ENCODE measurements around the gene LMX1A.

Gene LMX1A

GRCh38 chr1:165395901-165396300 lies 39.4 kb upstream of the LMX1A start:
- TF ChIP-seq FOXM1 (IDR thresholded peaks at IDR 0.05; ENCODE audit: borderline replicate concordance, low read depth) (no peak), TAF1 (IDR thresholded peaks at IDR 0.05; ENCODE audit: low read depth) (no peak), TCF12 (IDR thresholded peaks at IDR 0.05; ENCODE audit: low read depth) (no peak), CEBPB (IDR thresholded peaks at IDR 0.05) (no peak), REST (IDR thresholded peaks at IDR 0.05; ENCODE audit: low read depth) (no peak), TEAD4 (IDR thresholded peaks at IDR 0.05) (no peak), MAX (IDR thresholded peaks at IDR 0.05) (no peak), ZBTB7A (IDR thresholded peaks at IDR 0.05; ENCODE audit: low read depth) (no peak), USF1 (IDR thresholded peaks at IDR 0.05) (no peak), EP300 (IDR thresholded peaks at IDR 0.05; ENCODE audit: borderline replicate concordance) (no peak), CREB1 (IDR thresholded peaks at IDR 0.05; ENCODE audit: low read depth) (no peak), EGR1 (IDR thresholded peaks at IDR 0.05) (no peak), RAD21 (IDR thresholded peaks at IDR 0.05; ENCODE audit: low read depth) (no peak), YY1 (IDR thresholded peaks at IDR 0.05; ENCODE audit: low read depth) (no peak), NFIC (IDR thresholded peaks at IDR 0.05) (no peak)

GRCh38 chr1:165395478-165395877 lies 39.0 kb upstream of the LMX1A start:
- TF ChIP-seq NFIC (IDR thresholded peaks at IDR 0.05) (no peak), FOXM1 (IDR thresholded peaks at IDR 0.05; ENCODE audit: borderline replicate concordance, low read depth) (no peak), TCF12 (IDR thresholded peaks at IDR 0.05; ENCODE audit: low read depth) (no peak), MAX (IDR thresholded peaks at IDR 0.05) (no peak), USF1 (IDR thresholded peaks at IDR 0.05) (no peak), YY1 (IDR thresholded peaks at IDR 0.05; ENCODE audit: low read depth) (no peak), CREB1 (IDR thresholded peaks at IDR 0.05; ENCODE audit: low read depth) (no peak), TEAD4 (IDR thresholded peaks at IDR 0.05) (no peak), EP300 (IDR thresholded peaks at IDR 0.05; ENCODE audit: borderline replicate concordance) (no peak), REST (IDR thresholded peaks at IDR 0.05; ENCODE audit: low read depth) (no peak), CEBPB (IDR thresholded peaks at IDR 0.05) (no peak), RAD21 (IDR thresholded peaks at IDR 0.05; ENCODE audit: low read depth) (no peak), EGR1 (IDR thresholded peaks at IDR 0.05) (no peak), TAF1 (IDR thresholded peaks at IDR 0.05; ENCODE audit: low read depth) (no peak), ZBTB7A (IDR thresholded peaks at IDR 0.05; ENCODE audit: low read depth) (no peak)

- no peak for TF ChIP-seq TEAD4 (IDR thresholded peaks at IDR 0.05)
- peak; percentile 85 for TF ChIP-seq RAD21 (IDR thresholded peaks at IDR 0.05; ENCODE audit: low read depth)
- TF ChIP-seq EGR1 (IDR thresholded peaks at IDR 0.05), result no peak
- no peak for TF ChIP-seq YY1 (IDR thresholded peaks at IDR 0.05; ENCODE audit: low read depth)
- no peak for TF ChIP-seq REST (IDR thresholded peaks at IDR 0.05; ENCODE audit: low read depth)
- TF ChIP-seq NFIC (IDR thresholded peaks at IDR 0.05), result no peak
Measured at GRCh38 chr1:165392634-165393571, 36.4 kb upstream of the LMX1A start.

GRCh38 chr1:165389609-165390008 lies 33.1 kb upstream of the LMX1A start:
- TF ChIP-seq EGR1 (IDR thresholded peaks at IDR 0.05) (no peak), CEBPB (IDR thresholded peaks at IDR 0.05) (no peak), EP300 (IDR thresholded peaks at IDR 0.05; ENCODE audit: borderline replicate concordance) (no peak), TAF1 (IDR thresholded peaks at IDR 0.05; ENCODE audit: low read depth) (no peak), TEAD4 (IDR thresholded peaks at IDR 0.05) (no peak), MAX (IDR thresholded peaks at IDR 0.05) (no peak), USF1 (IDR thresholded peaks at IDR 0.05) (no peak), FOXM1 (IDR thresholded peaks at IDR 0.05; ENCODE audit: borderline replicate concordance, low read depth) (no peak), YY1 (IDR thresholded peaks at IDR 0.05; ENCODE audit: low read depth) (no peak), RAD21 (IDR thresholded peaks at IDR 0.05; ENCODE audit: low read depth) (no peak), TCF12 (IDR thresholded peaks at IDR 0.05; ENCODE audit: low read depth) (no peak), ZBTB7A (IDR thresholded peaks at IDR 0.05; ENCODE audit: low read depth) (no peak), CREB1 (IDR thresholded peaks at IDR 0.05; ENCODE audit: low read depth) (no peak), NFIC (IDR thresholded peaks at IDR 0.05) (no peak), REST (IDR thresholded peaks at IDR 0.05; ENCODE audit: low read depth) (no peak)
